HepG2 (cell line): ENCODE data around the gene KMT2B. TPM values are rescaled to one million over a fixed set of nuclear protein-coding genes. Genes with fewer than 3 reads are reported as not detected.

Experiments
- ATAC-seq: fragments of 200-7000 bp; cut with Tn5 transposase; 3 replicates; pipeline ENCODE4 v1.9.1; 2020; ENCODE audit warnings: mild to moderate bottlenecking, moderate library complexity
- BruUV-seq: library from RNA; stranded (reverse); fragments of 400-500 nt; replicated peaks from 2 replicates; lab custom pipeline; 2021; lab: Mats Ljungman, UMichigan
- CTCF ChIA-PET: fragments of 300-600 bp; formaldehyde crosslinking; extraction: SDS; loops from one replicate; lab custom pipeline; 2021; ENCODE audit warnings: low total read pairs, inconsistent platforms, low intra/inter-chr PET ratio; lab: Yijun Ruan, JAX
- POLR2A ChIA-PET: fragments of 350-600 bp; sonication (Branson Sonifier 250); formaldehyde crosslinking; loops from one replicate; lab custom pipeline; 2020; ENCODE audit warnings: antibody characterized with exemption, inconsistent platforms; lab: Yijun Ruan, JAX
- DNase-seq: peaks from one replicate; pipeline ENCODE4 v3.0.0-alpha.2; 2015; ENCODE audit warnings: low spot score
- FAIRE-seq: peaks from 3 replicates; lab custom pipeline; 2011; peaks lifted over from hg19 to GRCh38; lab: Jason Lieb, UNC
- H2AFZ ChIP-seq: one replicate; pipeline ENCODE4 v1.6.1; 2011; ENCODE audit warnings: low read length, inconsistent platforms
- H3K27ac ChIP-seq: fragments of 300-600 bp; 3 replicates; pipeline ENCODE4 v1.8.0; 2011; ENCODE audit warnings: mixed run types, mild to moderate bottlenecking, mixed read lengths, low read length, inconsistent platforms; ENCODE audit not compliant: insufficient read depth; ENCODE audit errors: extremely low read length
- H3K27me3 ChIP-seq, 2 experiments: fragments of 200-600 bp in 1 of 2; 2 replicates in 1 of 2; 3 replicates in 1 of 2; pipeline versions ENCODE4 v1.6.0 to v1.8.0; 2011; ENCODE audit warnings: low read length in 2 of 2, mild to moderate bottlenecking in 2 of 2, moderate library complexity in 2 of 2, inconsistent platforms in 1 of 2; ENCODE audit not compliant: insufficient read depth in 2 of 2, control insufficient read depth in 1 of 2
- H3K36me3 ChIP-seq, 2 experiments: fragments of 200-600 bp in 1 of 2; replicated peaks in 1 of 2; 2 replicates in 1 of 2; 3 replicates in 1 of 2; pipeline versions ENCODE4 v1.5.1 to v1.8.0; 2011; ENCODE audit warnings: low read length in 2 of 2, inconsistent platforms in 1 of 2; ENCODE audit not compliant: insufficient read depth in 2 of 2, control insufficient read depth in 1 of 2
- H3K4me1 ChIP-seq: 2 replicates; pipeline ENCODE4 v1.5.1; 2012; ENCODE audit warnings: low read length, inconsistent platforms; ENCODE audit not compliant: insufficient read depth
- H3K4me2 ChIP-seq: 2 replicates; pipeline ENCODE4 v1.6.0; 2011; ENCODE audit warnings: low read depth, low read length, inconsistent platforms
- H3K4me3 ChIP-seq, 3 experiments: fragments of 200-600 bp in 1 of 3; sonication (generic), shearing (Covaris generic) in 1 of 3; replicated peaks in 1 of 3; 2 replicates each; pipeline ENCODE4 v1.5.1; 2011 to 2016; ENCODE audit warnings: low read length in 3 of 3, inconsistent platforms in 2 of 3, low read depth in 2 of 3, mild to moderate bottlenecking in 2 of 3, control low read depth in 1 of 3, mixed read lengths in 1 of 3; ENCODE audit not compliant: insufficient read depth in 1 of 3
- H3K79me2 ChIP-seq: one replicate; pipeline ENCODE4 v1.6.1; 2011; ENCODE audit warnings: low read length, inconsistent platforms; ENCODE audit not compliant: insufficient read depth
- H3K9ac ChIP-seq: 2 replicates; pipeline ENCODE4 v1.6.0; 2011; ENCODE audit warnings: mild to moderate bottlenecking, low read depth, low read length, inconsistent platforms; ENCODE audit not compliant: insufficient read depth
- H3K9me3 ChIP-seq: 2 replicates; pipeline ENCODE4 v1.5.1; 2012; ENCODE audit warnings: mild to moderate bottlenecking, low read length
- H4K20me1 ChIP-seq: 2 replicates; pipeline ENCODE4 v1.6.0; 2011; ENCODE audit warnings: inconsistent platforms, mild to moderate bottlenecking, low read length, moderate library complexity; ENCODE audit not compliant: insufficient read depth
- ARNT2 ChIP-seq: sonication (generic); formaldehyde crosslinking; IDR thresholded peaks from 2 replicates; pipeline ENCODE4 v1.8.0; 2022; ENCODE audit warnings: mild to moderate bottlenecking, low read depth, missing genetic modification reagents, moderate library complexity
- CBX1 ChIP-seq: IDR thresholded peaks from one replicate; pipeline ENCODE4 v1.6.1; 2016; ENCODE audit warnings: antibody characterized with exemption, low read depth
- HMG20A ChIP-seq: IDR thresholded peaks from 2 replicates; pipeline ENCODE4 v1.6.1; 2016; ENCODE audit warnings: borderline replicate concordance
- KDM3A ChIP-seq: IDR thresholded peaks from 2 replicates; pipeline ENCODE4 v1.6.1; 2018; ENCODE audit warnings: low read depth, missing compliant biosample characterization
- MEF2D ChIP-seq: sonication (generic); formaldehyde crosslinking; IDR thresholded peaks from 2 replicates; pipeline ENCODE4 v1.5.1; 2020; ENCODE audit warnings: mild to moderate bottlenecking, missing genetic modification reagents
- MTA3 ChIP-seq: sonication (generic); formaldehyde crosslinking; IDR thresholded peaks from 2 replicates; pipeline ENCODE4 v1.4.0; 2020; ENCODE audit warnings: missing genetic modification reagents
- ZNF264 ChIP-seq: sonication (generic); formaldehyde crosslinking; IDR thresholded peaks from 2 replicates; pipeline ENCODE4 v1.4.0; 2020; ENCODE audit warnings: missing genetic modification reagents
- ZNF382 ChIP-seq: sonication (generic); formaldehyde crosslinking; IDR thresholded peaks from 2 replicates; pipeline ENCODE4 v1.5.0; 2020; ENCODE audit warnings: missing genetic modification reagents, mild to moderate bottlenecking, borderline replicate concordance
- ZNF781 ChIP-seq: sonication (generic); formaldehyde crosslinking; IDR thresholded peaks from 2 replicates; pipeline ENCODE4 v1.5.1; 2020; ENCODE audit warnings: borderline replicate concordance, mild to moderate bottlenecking, missing genetic modification reagents; ENCODE audit errors: not compliant biosample characterization
- ZNF841 ChIP-seq: sonication (generic); formaldehyde crosslinking; IDR thresholded peaks from 2 replicates; pipeline ENCODE4 v1.8.1; 2023; ENCODE audit warnings: missing genetic modification reagents, borderline replicate concordance
- ZSCAN12 ChIP-seq: sonication (generic); formaldehyde crosslinking; IDR thresholded peaks from 2 replicates; pipeline ENCODE4 v1.9.0; 2021; ENCODE audit warnings: mild to moderate bottlenecking, missing genetic modification reagents
- WGBS: methylation state at CpG from one replicate; pipeline ENCODE4 v1.1.6; 2017; ENCODE audit warnings: low lambda C conversion rate; 5-methylcytosine and 5-hydroxymethylcytosine counted together
- in situ Hi-C: cut with HindIII; loops from 2 replicates; pipeline ENCODE4 v1.10.0; 2017; ENCODE audit warnings: low pct_unique_long_range_greater_than_20kb; ENCODE audit not compliant: extremely low pct_ligation_motif_present
- intact Hi-C: fragments of 100-400 bp; cut with micrococcal nuclease; formaldehyde crosslinking; loops from one replicate; pipeline ENCODE4 v1.10.0; 2022; ENCODE audit not compliant: unreplicated experiment
- polyA plus RNA-seq, 8 experiments: library from polyadenylated mRNA; depleted of rRNA in 3 of 8; stranded (reverse) in 7 of 8; unstranded in 1 of 8; fragments of >200 nt; fragmentation: Illumina TruSeq in 4 of 8; extraction: Trizol in 4 of 8; gene quantifications; 2 replicates each; pipeline versions ENCODE4 v1.2.1 to v1.2.3, GENCODE V29; 2011 to 2016; ENCODE audit warnings: low read depth in 4 of 8, missing spikeins in 1 of 8, mixed read lengths in 1 of 8; ENCODE audit not compliant: insufficient read depth in 1 of 8
- total RNA-seq, 5 experiments: library from RNA; depleted of rRNA; stranded (reverse); fragments of >200 nt; fragmentation: Illumina TruSeq; extraction: Trizol; gene quantifications; 2 replicates each; pipeline ENCODE4 v1.2.3, GENCODE V29; 2016; ENCODE audit warnings: low read depth in 1 of 5

The KMT2B gene
- total and polyA plus RNA-seq, 2 of the 13 experiments (the other 11 are each of a cell fraction or from before 2014, with no cell fraction given): 6.2 to 16.9 TPM

DNA sequence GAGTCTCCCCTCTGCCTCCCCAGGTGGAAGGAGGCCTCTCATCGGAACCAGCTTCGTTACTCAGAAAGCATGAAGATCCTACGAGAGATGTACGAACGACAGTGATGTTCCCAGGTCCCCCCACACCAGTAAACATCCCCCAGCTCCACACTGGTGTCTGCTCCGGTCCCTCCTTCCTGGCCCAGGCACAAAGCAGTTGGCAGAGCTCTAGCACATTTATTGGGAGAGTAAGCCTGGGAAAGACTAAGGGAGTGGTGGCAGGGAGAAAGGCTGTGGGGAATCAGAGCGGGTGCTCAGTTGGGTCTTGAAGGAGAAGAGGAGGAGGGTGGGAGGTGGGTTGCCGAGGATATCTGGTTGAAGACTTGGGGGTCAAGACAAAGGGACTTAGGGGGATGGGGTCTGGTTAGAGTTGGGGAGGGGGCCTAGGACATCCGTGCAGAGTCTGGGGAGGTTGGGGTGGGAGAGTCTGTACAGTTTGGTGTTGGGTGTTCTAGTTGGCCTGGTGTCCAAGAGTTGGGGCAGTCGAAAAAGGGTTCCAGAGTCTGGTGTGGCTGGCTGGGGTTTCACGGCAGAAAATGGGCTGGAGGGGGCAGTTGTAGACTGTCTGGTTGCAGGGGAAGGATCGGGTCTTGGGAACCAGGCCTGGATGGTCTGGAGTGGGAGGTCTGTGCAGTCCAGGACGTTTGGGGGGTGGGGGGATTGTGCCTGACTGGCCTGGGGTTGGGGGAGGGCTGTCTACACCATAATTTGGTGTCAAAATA lies 36.7 kb downstream of the KMT2B start:
- POLR2A ChIA-PET: no interaction called here

DNA sequence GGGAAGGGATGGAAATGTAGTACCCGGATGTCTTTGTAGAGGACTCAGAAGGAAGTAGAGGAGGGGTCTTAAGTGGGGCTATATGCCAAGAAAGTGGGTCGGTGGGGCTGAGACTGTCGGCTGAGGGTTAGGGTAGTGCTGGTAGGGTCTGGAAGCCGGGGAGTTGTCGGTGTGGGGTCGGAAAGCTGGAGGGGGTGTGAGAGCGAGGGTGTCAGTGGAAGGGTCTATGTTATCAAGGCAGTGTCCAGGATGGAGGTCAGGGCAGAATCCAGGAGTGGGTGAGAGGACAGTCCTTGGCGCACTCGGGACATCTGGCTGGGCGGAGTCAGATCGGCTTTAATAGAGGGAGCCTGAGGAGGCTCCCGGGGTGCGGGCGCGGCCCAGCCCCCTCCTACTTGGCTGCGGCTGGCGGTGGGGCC lies 37.3 kb downstream of the KMT2B start:
- CTCF ChIA-PET: no interaction called here
- POLR2A ChIA-PET: no interaction called here
- Histone ChIP-seq H3K9me3 (no peaks in the 10 kb centered on the region), H3K9ac (no peak overlapping the region), H3K4me1 (peaks cover 21% of the 10 kb centered on the region), H3K27ac (no peak overlapping the region), H3K4me2 (no peak overlapping the region), H3K27me3 (no peaks in the 10 kb centered on the region), H2AFZ (no peak overlapping the region), H3K79me2 (peaks cover 6% of the 10 kb centered on the region), H3K36me3 (peaks cover 3 to 24% of the 10 kb centered on the region in 2 experiments; a peak in 3 of 5 replicates), H3K4me3 (no peak overlapping the region), H4K20me1 (no peaks in the 10 kb centered on the region)
- WGBS: 97% methylated on average over 17 of the region's 17 CpGs
- ATAC-seq (no peak), FAIRE-seq (no peak), DNase-seq (no peak)
- in situ Hi-C loops: no loop called here
- no TSS peak for BruUV-seq
- intact Hi-C loops: no loop called here
- TF ChIP-seq ZNF382 (CRISPR knock-in tag) (no peak), KDM3A (CRISPR knock-in tag) (no peak), ARNT2 (CRISPR knock-in tag) (no peak), ZNF264 (no peak), HMG20A (no peak)

More for the DNA sequence above, 36.7 kb downstream of the KMT2B start:
- H3K36me3 ChIP-seq: peaks cover 3 to 21% of the 10 kb centered on the region in 2 experiments; a peak in 3 of 5 replicates
- no peak overlapping the region for H3K27ac ChIP-seq
- peaks cover 23% of the 10 kb centered on the region for H3K4me1 ChIP-seq
- 87% methylated on average over 13 of the region's 13 CpGs for WGBS
- TF ChIP-seq ZNF781 (CRISPR knock-in tag): no peak
- no peak for TF ChIP-seq ZNF841 (CRISPR knock-in tag)
- no peak for TF ChIP-seq CBX1
- no peak for TF ChIP-seq MTA3 (CRISPR knock-in tag)
- no peak for TF ChIP-seq ZSCAN12 (CRISPR knock-in tag)
- TF ChIP-seq MEF2D (CRISPR knock-in tag): no peak
- H3K9ac ChIP-seq: no peak overlapping the region
- H3K79me2 ChIP-seq: peaks cover 5% of the 10 kb centered on the region
- in situ Hi-C loops: no loop called here
- ATAC-seq (no peak), DNase-seq (no peak), FAIRE-seq (no peak)
- no peak overlapping the region for H2AFZ ChIP-seq
- no TSS peak for BruUV-seq
- intact Hi-C loops: no loop called here
- CTCF ChIA-PET: no interaction called here
- H3K27me3 ChIP-seq: no peaks in the 10 kb centered on the region
- H4K20me1 ChIP-seq: no peaks in the 10 kb centered on the region
- no peak overlapping the region for H3K4me3 ChIP-seq
- no peaks in the 10 kb centered on the region for H3K9me3 ChIP-seq
- H3K4me2 ChIP-seq: no peak overlapping the region
